Testis (tissue), 3 donors: ENCODE data around the gene SLC30A5. TPM values are rescaled to one million over a fixed set of nuclear protein-coding genes. Genes with fewer than 3 reads are reported as not detected.
"Not testable (repeated sequence)": the region's sequence is repeated elsewhere in the genome, so short reads cannot be mapped to it uniquely, and the experiment has no call there.

Experiments used
- DNase-seq: peaks from one replicate; pipeline ENCODE4 v3.0.0-alpha.2; 2019
- H3K27ac ChIP-seq, 2 donors: fragments of 200-600 bp; sonication (generic); one replicate each; pipeline ENCODE4 v1.5.1; 2019
- H3K27me3 ChIP-seq: fragments of 200-600 bp; sonication (generic); one replicate; pipeline ENCODE4 v1.5.1; 2019
- H3K36me3 ChIP-seq: fragments of 200-600 bp; sonication (generic); one replicate; pipeline ENCODE4 v1.5.1; 2017; ENCODE audit warnings: low read depth; ENCODE audit errors: missing control alignments
- H3K4me1 ChIP-seq: fragments of 200-600 bp; sonication (generic); one replicate; pipeline ENCODE4 v1.5.1; 2019
- H3K4me3 ChIP-seq, 2 donors: fragments of 200-600 bp; sonication (generic); one replicate each; pipeline ENCODE4 v1.5.1; 2017 to 2019
- H3K9me3 ChIP-seq: fragments of 200-600 bp; sonication (generic); one replicate; pipeline ENCODE4 v1.5.1; 2017
- POLR2A ChIP-seq: fragments of 450-650 bp; IDR thresholded peaks from one replicate; pipeline ENCODE4 v1.6.1; 2017; ENCODE audit warnings: antibody characterized with exemption, mild to moderate bottlenecking, moderate library complexity
- WGBS, 2 donors: methylation state at CpG; one replicate each; pipeline ENCODE4 v1.1.5; 2018; 5-methylcytosine and 5-hydroxymethylcytosine counted together
- intact Hi-C: fragments of 100-400 bp; cut with DNase I; formaldehyde crosslinking; loops from one replicate; pipeline ENCODE4 v1.15.1; 2023; ENCODE audit warnings: low total_unique reads
- polyA plus RNA-seq: library from polyadenylated mRNA; stranded (reverse); fragments of 350-450 nt; fragmentation: Illumina TruSeq; extraction: RNeasy Lipid Tissue Mini Kit (QIAGEN cat#74804); gene quantifications from one replicate; pipeline ENCODE4 v1.2.3, GENCODE V29; 2014; ENCODE audit warnings: low read depth, low replicate concordance; ENCODE audit not compliant: insufficient read depth
- total RNA-seq, 2 donors: library from RNA; depleted of rRNA; stranded (reverse); fragments of >200 nt; gene quantifications; one replicate each; pipeline ENCODE4 v1.2.3, GENCODE V29; 2016
- TF ChIP-seq, protein P1 (sequence below), 3 experiments: fragments of 450-650 bp in 2 of 3; fragments of 200-600 bp in 1 of 3; sonication (generic) in 1 of 3; IDR thresholded peaks; one replicate each; pipeline ENCODE4 v1.5.1; 2016 to 2019; ENCODE audit warnings: antibody characterized with exemption in 3 of 3, mild to moderate bottlenecking in 2 of 3, moderate library complexity in 1 of 3

SLC30A5 gene
- total and polyA plus RNA-seq, 3 donors from 2014 or later, result 33.7 to 68.0 (median 65.0) TPM

DNA sequence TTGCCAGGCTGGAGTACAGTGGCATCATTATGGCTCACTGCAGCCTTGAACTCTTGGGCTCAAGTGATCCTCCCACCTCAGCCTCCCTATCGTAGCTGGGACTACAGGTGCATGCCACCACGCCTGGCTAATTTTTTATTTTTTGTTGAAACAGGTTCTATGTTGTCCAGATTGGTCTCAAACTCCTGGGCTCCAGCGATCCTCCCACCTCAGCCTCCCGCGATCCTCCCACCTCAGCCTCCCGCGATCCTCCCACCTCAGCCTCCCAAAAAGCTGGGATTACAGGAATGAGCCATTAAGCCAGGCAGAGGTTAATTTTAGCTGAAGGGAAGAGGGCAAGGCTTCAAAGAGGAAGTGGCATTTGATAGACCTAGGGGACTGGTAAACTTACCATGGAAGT lies 40.3 kb downstream of the SLC30A5 start:
- Histone ChIP-seq H3K4me1 (no peaks in the 10 kb centered on the region), H3K36me3 (no peaks in the 10 kb centered on the region), H3K27me3 (no peaks in the 10 kb centered on the region), H3K27ac (no peak overlapping the region), H3K9me3 (no peaks in the 10 kb centered on the region), H3K4me3 (no peak overlapping the region)
- intact Hi-C loops, result no loop called here
- DNase-seq, result no peak
- TF ChIP-seq POLR2A, result no peak
- TF ChIP-seq, protein P1, sequence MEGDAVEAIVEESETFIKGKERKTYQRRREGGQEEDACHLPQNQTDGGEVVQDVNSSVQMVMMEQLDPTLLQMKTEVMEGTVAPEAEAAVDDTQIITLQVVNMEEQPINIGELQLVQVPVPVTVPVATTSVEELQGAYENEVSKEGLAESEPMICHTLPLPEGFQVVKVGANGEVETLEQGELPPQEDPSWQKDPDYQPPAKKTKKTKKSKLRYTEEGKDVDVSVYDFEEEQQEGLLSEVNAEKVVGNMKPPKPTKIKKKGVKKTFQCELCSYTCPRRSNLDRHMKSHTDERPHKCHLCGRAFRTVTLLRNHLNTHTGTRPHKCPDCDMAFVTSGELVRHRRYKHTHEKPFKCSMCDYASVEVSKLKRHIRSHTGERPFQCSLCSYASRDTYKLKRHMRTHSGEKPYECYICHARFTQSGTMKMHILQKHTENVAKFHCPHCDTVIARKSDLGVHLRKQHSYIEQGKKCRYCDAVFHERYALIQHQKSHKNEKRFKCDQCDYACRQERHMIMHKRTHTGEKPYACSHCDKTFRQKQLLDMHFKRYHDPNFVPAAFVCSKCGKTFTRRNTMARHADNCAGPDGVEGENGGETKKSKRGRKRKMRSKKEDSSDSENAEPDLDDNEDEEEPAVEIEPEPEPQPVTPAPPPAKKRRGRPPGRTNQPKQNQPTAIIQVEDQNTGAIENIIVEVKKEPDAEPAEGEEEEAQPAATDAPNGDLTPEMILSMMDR (IDR thresholded peaks at IDR 0.05), result no peak
- 79 to 89% methylated on average over 7 of the region's 7 CpGs for WGBS, 2 donors

DNA sequence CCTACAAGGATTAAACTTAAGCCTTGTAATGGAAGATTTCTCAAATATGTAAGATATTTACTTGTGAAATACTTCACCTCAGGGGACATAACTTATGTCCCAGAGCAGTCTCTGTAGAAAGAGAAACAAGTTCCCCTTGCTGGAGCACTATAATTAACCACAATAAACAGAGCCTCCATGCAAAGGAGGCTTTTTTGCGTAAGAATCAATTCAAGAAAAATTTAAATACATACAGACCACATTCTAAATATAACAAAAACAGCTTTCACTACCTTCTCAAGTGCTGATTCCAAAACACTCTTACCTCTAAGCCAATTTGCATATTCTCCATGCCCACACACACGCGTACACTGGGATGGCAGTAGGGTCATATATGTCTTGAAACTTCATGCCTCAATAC lies 42.5 kb downstream of the SLC30A5 start:
- Histone ChIP-seq H3K27ac (no peak overlapping the region), H3K27me3 (no peaks in the 10 kb centered on the region), H3K36me3 (no peaks in the 10 kb centered on the region), H3K4me3 (no peak overlapping the region), H3K4me1 (no peaks in the 10 kb centered on the region), H3K9me3 (no peaks in the 10 kb centered on the region)
- TF ChIP-seq, protein P1 (IDR thresholded peaks at IDR 0.05), result no peak
- no peak for TF ChIP-seq POLR2A
- WGBS, 2 donors, result 91 to 93% methylated on average over 3 of the region's 3 CpGs
- DNase-seq, result no peak
- intact Hi-C loops, result no loop called here

DNA sequence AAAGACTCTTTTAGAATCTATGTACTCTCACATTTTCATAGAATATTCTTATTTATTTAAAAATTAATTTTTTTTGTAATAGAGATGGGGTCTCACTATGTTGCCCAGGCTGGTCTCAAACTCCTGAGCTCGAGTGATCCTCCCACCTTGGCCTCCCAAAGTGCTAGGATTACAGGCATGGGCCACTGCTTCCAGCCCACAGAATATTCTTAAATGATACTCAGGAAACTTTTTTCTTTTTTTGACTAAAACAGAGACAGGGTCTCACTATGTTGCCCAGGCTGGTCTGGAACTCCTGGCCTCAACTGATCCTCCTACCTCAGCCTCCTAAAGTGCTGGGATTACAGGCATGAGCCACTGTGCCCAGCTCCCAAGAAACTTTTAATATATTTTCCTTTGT lies 43.4 kb downstream of the SLC30A5 start:
- H3K27me3 ChIP-seq, DNase-seq, H3K9me3 ChIP-seq, H3K4me1 ChIP-seq, H3K27ac ChIP-seq, intact Hi-C loops, H3K4me3 ChIP-seq, H3K36me3 ChIP-seq: not testable (repeated sequence)
- WGBS, 2 donors, result 97 to 100% methylated on average over 1 of the region's 1 CpG

DNA sequence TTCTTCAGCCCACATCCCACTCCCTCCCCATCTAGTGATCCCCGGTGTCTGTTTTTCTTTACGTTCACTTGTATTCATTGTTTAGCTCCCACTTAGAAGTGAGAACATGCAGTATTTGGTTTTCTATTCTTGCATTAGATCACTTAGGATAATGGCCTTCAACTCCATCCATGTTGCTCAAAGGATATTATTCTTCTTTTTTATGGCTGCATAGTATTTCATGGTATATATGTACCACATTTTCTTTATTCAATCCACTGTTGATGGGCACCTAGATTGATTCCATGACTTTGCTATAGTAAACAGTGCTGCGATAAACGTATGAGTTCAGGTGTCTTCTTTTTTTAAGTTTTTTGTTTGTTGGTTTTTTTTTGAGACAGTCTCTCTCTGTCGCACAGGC lies 44.0 kb downstream of the SLC30A5 start:
- Histone ChIP-seq H3K4me3 (no peak overlapping the region), H3K36me3 (no peaks in the 10 kb centered on the region), H3K27ac (no peak overlapping the region), H3K4me1 (no peaks in the 10 kb centered on the region), H3K9me3 (no peaks in the 10 kb centered on the region), H3K27me3 (no peaks in the 10 kb centered on the region)
- WGBS, 2 donors, result 96 to 99% methylated on average over 5 of the region's 5 CpGs
- TF ChIP-seq POLR2A, result no peak
- TF ChIP-seq, protein P1 (IDR thresholded peaks at IDR 0.05), result no peak
- intact Hi-C loops, result no loop called here
- DNase-seq, result no peak

DNA sequence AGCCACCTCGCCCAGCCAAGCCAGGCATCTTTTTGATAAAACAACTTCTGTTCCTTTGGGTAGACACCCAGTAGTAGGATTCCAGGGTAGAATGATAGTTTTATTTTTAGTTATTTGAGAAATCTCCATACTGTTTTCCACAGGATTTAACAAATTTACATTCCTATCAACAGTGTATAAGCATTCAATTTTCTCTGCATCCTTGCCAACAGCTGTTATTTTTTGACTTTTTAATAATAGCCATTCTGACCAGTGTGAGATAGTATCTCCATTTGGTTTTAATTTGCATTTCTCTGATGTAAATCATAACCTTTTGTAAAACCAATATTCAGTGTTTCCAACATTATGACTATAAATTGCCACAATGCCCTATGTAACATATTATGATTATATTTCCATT lies 45.0 kb downstream of the SLC30A5 start:
- no peak for DNase-seq
- no peak for TF ChIP-seq POLR2A
- TF ChIP-seq, protein P1 (IDR thresholded peaks at IDR 0.05), result no peak
- 96 to 100% methylated on average over 1 of the region's 1 CpG for WGBS, 2 donors
- H3K27me3 ChIP-seq, result no peaks in the 10 kb centered on the region
- H3K27ac ChIP-seq, result no peak overlapping the region
- H3K36me3 ChIP-seq, result no peaks in the 10 kb centered on the region
- no peaks in the 10 kb centered on the region for H3K4me1 ChIP-seq
- H3K4me3 ChIP-seq, result no peak overlapping the region
- intact Hi-C loops, result no loop called here
- H3K9me3 ChIP-seq, result no peaks in the 10 kb centered on the region

DNA sequence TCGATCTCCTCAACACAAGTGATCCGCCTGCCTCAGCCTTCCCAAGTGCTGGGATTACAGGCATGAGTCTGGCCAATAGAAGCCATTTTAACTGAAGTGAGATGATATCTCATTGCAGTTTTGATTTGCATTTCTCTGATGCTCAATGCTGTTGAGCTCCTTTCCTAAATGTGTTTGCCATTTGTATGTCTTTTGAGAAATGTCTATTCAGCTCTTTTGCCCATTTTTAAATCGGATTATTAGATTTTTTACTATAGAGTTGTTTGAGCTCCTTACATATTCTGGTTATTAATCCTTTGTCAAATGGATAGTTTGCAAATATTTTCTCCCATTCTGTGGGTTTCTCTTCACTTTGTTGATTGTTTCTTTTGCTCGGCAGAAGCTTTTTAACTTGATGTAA lies 46.4 kb downstream of the SLC30A5 start:
- H3K27me3 ChIP-seq, H3K36me3 ChIP-seq, H3K4me1 ChIP-seq, H3K4me3 ChIP-seq, H3K9me3 ChIP-seq, DNase-seq, H3K27ac ChIP-seq, intact Hi-C loops: not testable (repeated sequence)
- WGBS, 2 donors, result 94 to 95% methylated on average over 4 of the region's 4 CpGs
